ENCODE data around the gene C17orf113.

- TF ChIP-seq CTCF (conservative IDR thresholded peaks at IDR 0.05; ENCODE audit: low read depth, low read length) = no peak
- no peak for TF ChIP-seq RFX5 (IDR thresholded peaks at IDR 0.05; ENCODE audit: low read depth, low read length)
- no peak for TF ChIP-seq POLR2A (IDR thresholded peaks at IDR 0.05; ENCODE audit: low read depth, low read length)
- TF ChIP-seq, protein P1, sequence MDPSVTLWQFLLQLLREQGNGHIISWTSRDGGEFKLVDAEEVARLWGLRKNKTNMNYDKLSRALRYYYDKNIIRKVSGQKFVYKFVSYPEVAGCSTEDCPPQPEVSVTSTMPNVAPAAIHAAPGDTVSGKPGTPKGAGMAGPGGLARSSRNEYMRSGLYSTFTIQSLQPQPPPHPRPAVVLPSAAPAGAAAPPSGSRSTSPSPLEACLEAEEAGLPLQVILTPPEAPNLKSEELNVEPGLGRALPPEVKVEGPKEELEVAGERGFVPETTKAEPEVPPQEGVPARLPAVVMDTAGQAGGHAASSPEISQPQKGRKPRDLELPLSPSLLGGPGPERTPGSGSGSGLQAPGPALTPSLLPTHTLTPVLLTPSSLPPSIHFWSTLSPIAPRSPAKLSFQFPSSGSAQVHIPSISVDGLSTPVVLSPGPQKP (IDR thresholded peaks at IDR 0.05; ENCODE audit: borderline replicate concordance, low read depth, low read length) = no peak
- TF ChIP-seq USF2 (IDR thresholded peaks at IDR 0.05; ENCODE audit: low read depth, low read length) = no peak
- no peak for TF ChIP-seq BHLHE40 (IDR thresholded peaks at IDR 0.05; ENCODE audit: low read depth, low read length)
- TF ChIP-seq SMC3 (IDR thresholded peaks at IDR 0.05; ENCODE audit: low read depth, low read length) = no peak
These were observed 25.4 kb upstream of the C17orf113 start for GRCh38 chr17:42075789-42076188.

Measured in IMR-90 (cell line).